Measurements from ENCODE around the gene GTF3C4. TPM values are rescaled to one million over a fixed set of nuclear protein-coding genes. Genes with fewer than 3 reads are reported as not detected.

The GTF3C4 gene, protein sequence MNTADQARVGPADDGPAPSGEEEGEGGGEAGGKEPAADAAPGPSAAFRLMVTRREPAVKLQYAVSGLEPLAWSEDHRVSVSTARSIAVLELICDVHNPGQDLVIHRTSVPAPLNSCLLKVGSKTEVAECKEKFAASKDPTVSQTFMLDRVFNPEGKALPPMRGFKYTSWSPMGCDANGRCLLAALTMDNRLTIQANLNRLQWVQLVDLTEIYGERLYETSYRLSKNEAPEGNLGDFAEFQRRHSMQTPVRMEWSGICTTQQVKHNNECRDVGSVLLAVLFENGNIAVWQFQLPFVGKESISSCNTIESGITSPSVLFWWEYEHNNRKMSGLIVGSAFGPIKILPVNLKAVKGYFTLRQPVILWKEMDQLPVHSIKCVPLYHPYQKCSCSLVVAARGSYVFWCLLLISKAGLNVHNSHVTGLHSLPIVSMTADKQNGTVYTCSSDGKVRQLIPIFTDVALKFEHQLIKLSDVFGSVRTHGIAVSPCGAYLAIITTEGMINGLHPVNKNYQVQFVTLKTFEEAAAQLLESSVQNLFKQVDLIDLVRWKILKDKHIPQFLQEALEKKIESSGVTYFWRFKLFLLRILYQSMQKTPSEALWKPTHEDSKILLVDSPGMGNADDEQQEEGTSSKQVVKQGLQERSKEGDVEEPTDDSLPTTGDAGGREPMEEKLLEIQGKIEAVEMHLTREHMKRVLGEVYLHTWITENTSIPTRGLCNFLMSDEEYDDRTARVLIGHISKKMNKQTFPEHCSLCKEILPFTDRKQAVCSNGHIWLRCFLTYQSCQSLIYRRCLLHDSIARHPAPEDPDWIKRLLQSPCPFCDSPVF
- 15.0 and 22.4 TPM in 2 replicates for total RNA-seq

GRCh38 chr9:132670457-132671391, at the start of gene GTF3C4:
GTF3C4 (plus strand) TSS chr9:132670464; CDS start chr9:132670599, 135 bp downstream.

GRCh38 chr9:132669698-132670456, 387 bp upstream of the GTF3C4 start, which contains the start of gene DDX31:
DDX31 (minus strand) TSS chr9:132669983; CDS start chr9:132669934, 49 bp downstream.

Other genes with a start within 250 kb of the GTF3C4 start
- not detected in 2 replicates for gene BARHL1, start 87.9 kb upstream of the GTF3C4 start, total RNA-seq
- gene DDX31, start 481 bp upstream of the GTF3C4 start, total RNA-seq = 18.5 and 26.9 TPM in 2 replicates
- gene AK8, start 207.8 kb downstream of the GTF3C4 start, total RNA-seq = 0.21 and 0.34 TPM in 2 replicates
- gene SPACA9, start 208.4 kb downstream of the GTF3C4 start, total RNA-seq = 1.4 and 2.8 TPM in 2 replicates